ENCODE results near the gene RPS21. TPM values are rescaled to one million over a fixed set of nuclear protein-coding genes. Genes with fewer than 3 reads are reported as not detected.
A peak's percentile ranks its signal among the peaks of the same experiment; 100 is the strongest.

The RPS21 gene
- total and polyA plus RNA-seq, 2 of the 13 experiments (the other 11 are each of a cell fraction or from before 2014, with no cell fraction given) = 2,647 to 11,063 TPM

- TF ChIP-seq ATF2 (CRISPR knock-in tag; IDR thresholded peaks at IDR 0.05) (no peak), CREB3 (CRISPR knock-in tag; IDR thresholded peaks at IDR 0.05) (no peak), MLLT10 (CRISPR knock-in tag; IDR thresholded peaks at IDR 0.05) (peak; percentile 72; the same call in 1 of the 2 replicates), ZNF264 (CRISPR knock-in tag; IDR thresholded peaks at IDR 0.05) (no peak), ZNF362 (CRISPR knock-in tag; IDR thresholded peaks at IDR 0.05; ENCODE audit: borderline replicate concordance) (no peak), TCF7L2 (IDR thresholded peaks at IDR 0.05; ENCODE audit: low read depth, low read length) (no peak), NONO (IDR thresholded peaks at IDR 0.05) (no peak), NONO (CRISPR knock-in tag; conservative IDR thresholded peaks at IDR 0.05) (no peak), ZNF335 (CRISPR knock-in tag; IDR thresholded peaks at IDR 0.05) (no peak), MLXIP (CRISPR knock-in tag; IDR thresholded peaks at IDR 0.05; ENCODE audit: borderline replicate concordance) (no peak; the same call in 1 of the 2 replicates), GZF1 (CRISPR knock-in tag; IDR thresholded peaks at IDR 0.05) (no peak), CENPBD1 (CRISPR knock-in tag; IDR thresholded peaks at IDR 0.05; ENCODE audit: borderline replicate concordance, low read depth) (no peak), PATZ1 (CRISPR knock-in tag; IDR thresholded peaks at IDR 0.05) (peak; percentile 20; the same call in 1 of the 2 replicates), PHF20 (CRISPR knock-in tag; IDR thresholded peaks at IDR 0.05) (no peak), YEATS2 (CRISPR knock-in tag; IDR thresholded peaks at IDR 0.05; ENCODE audit: borderline replicate concordance) (peak; percentile 44; the same call in 1 of the 2 replicates), ARID2 (CRISPR knock-in tag; IDR thresholded peaks at IDR 0.05; ENCODE audit: borderline replicate concordance) (no peak), ZNF317 (CRISPR knock-in tag; IDR thresholded peaks at IDR 0.05) (no peak), ZNF773 (CRISPR knock-in tag; IDR thresholded peaks at IDR 0.05; ENCODE audit: borderline replicate concordance) (0 out of 2 replicates have a peak, but pooled peaks have one; percentile 46), ZNF136 (CRISPR knock-in tag; IDR thresholded peaks at IDR 0.05; ENCODE audit: low read depth) (no peak)
Observed at GRCh38 chr20:62388839-62389600, 2.1 kb downstream of the RPS21 start (continued).

Data from HepG2 (cell line).